HepG2 (cell line): ENCODE data around the gene GIMAP7. TPM values are rescaled to one million over a fixed set of nuclear protein-coding genes. Genes with fewer than 3 reads are reported as not detected.

Experiments used
- ATAC-seq: fragments of 200-7000 bp; cut with Tn5 transposase; 3 replicates; pipeline ENCODE4 v1.9.1; 2020; ENCODE audit warnings: mild to moderate bottlenecking, moderate library complexity
- BruUV-seq: library from RNA; stranded (reverse); fragments of 400-500 nt; replicated peaks from 2 replicates; lab custom pipeline; 2021; lab: Mats Ljungman, UMichigan
- CTCF ChIA-PET: fragments of 300-600 bp; formaldehyde crosslinking; extraction: SDS; loops from one replicate; lab custom pipeline; 2021; ENCODE audit warnings: low total read pairs, inconsistent platforms, low intra/inter-chr PET ratio; lab: Yijun Ruan, JAX
- POLR2A ChIA-PET: fragments of 350-600 bp; sonication (Branson Sonifier 250); formaldehyde crosslinking; loops from one replicate; lab custom pipeline; 2020; ENCODE audit warnings: antibody characterized with exemption, inconsistent platforms; lab: Yijun Ruan, JAX
- DNase-seq: peaks from one replicate; pipeline ENCODE4 v3.0.0-alpha.2; 2015; ENCODE audit warnings: low spot score
- FAIRE-seq: peaks from 3 replicates; lab custom pipeline; 2011; peaks lifted over from hg19 to GRCh38; lab: Jason Lieb, UNC
- H2AFZ ChIP-seq: one replicate; pipeline ENCODE4 v1.6.1; 2011; ENCODE audit warnings: low read length, inconsistent platforms
- H3K27ac ChIP-seq: fragments of 300-600 bp; 3 replicates; pipeline ENCODE4 v1.8.0; 2011; ENCODE audit warnings: mixed run types, mild to moderate bottlenecking, mixed read lengths, low read length, inconsistent platforms; ENCODE audit not compliant: insufficient read depth; ENCODE audit errors: extremely low read length
- H3K27me3 ChIP-seq, 2 experiments: fragments of 200-600 bp in 1 of 2; 2 replicates in 1 of 2; 3 replicates in 1 of 2; pipeline versions ENCODE4 v1.6.0 to v1.8.0; 2011; ENCODE audit warnings: low read length in 2 of 2, mild to moderate bottlenecking in 2 of 2, moderate library complexity in 2 of 2, inconsistent platforms in 1 of 2; ENCODE audit not compliant: insufficient read depth in 2 of 2, control insufficient read depth in 1 of 2
- H3K36me3 ChIP-seq, 2 experiments: fragments of 200-600 bp in 1 of 2; replicated peaks in 1 of 2; 2 replicates in 1 of 2; 3 replicates in 1 of 2; pipeline versions ENCODE4 v1.5.1 to v1.8.0; 2011; ENCODE audit warnings: low read length in 2 of 2, inconsistent platforms in 1 of 2; ENCODE audit not compliant: insufficient read depth in 2 of 2, control insufficient read depth in 1 of 2
- H3K4me1 ChIP-seq: 2 replicates; pipeline ENCODE4 v1.5.1; 2012; ENCODE audit warnings: low read length, inconsistent platforms; ENCODE audit not compliant: insufficient read depth
- H3K4me2 ChIP-seq: 2 replicates; pipeline ENCODE4 v1.6.0; 2011; ENCODE audit warnings: low read depth, low read length, inconsistent platforms
- H3K4me3 ChIP-seq, 3 experiments: fragments of 200-600 bp in 1 of 3; sonication (generic), shearing (Covaris generic) in 1 of 3; replicated peaks in 1 of 3; 2 replicates each; pipeline ENCODE4 v1.5.1; 2011 to 2016; ENCODE audit warnings: low read length in 3 of 3, inconsistent platforms in 2 of 3, low read depth in 2 of 3, mild to moderate bottlenecking in 2 of 3, control low read depth in 1 of 3, mixed read lengths in 1 of 3; ENCODE audit not compliant: insufficient read depth in 1 of 3
- H3K79me2 ChIP-seq: one replicate; pipeline ENCODE4 v1.6.1; 2011; ENCODE audit warnings: low read length, inconsistent platforms; ENCODE audit not compliant: insufficient read depth
- H3K9ac ChIP-seq: 2 replicates; pipeline ENCODE4 v1.6.0; 2011; ENCODE audit warnings: mild to moderate bottlenecking, low read depth, low read length, inconsistent platforms; ENCODE audit not compliant: insufficient read depth
- H3K9me3 ChIP-seq: 2 replicates; pipeline ENCODE4 v1.5.1; 2012; ENCODE audit warnings: mild to moderate bottlenecking, low read length
- H4K20me1 ChIP-seq: 2 replicates; pipeline ENCODE4 v1.6.0; 2011; ENCODE audit warnings: inconsistent platforms, mild to moderate bottlenecking, low read length, moderate library complexity; ENCODE audit not compliant: insufficient read depth
- KDM6A ChIP-seq: IDR thresholded peaks from 2 replicates; pipeline ENCODE4 v1.6.1; 2016; ENCODE audit warnings: low read depth
- RCOR2 ChIP-seq: IDR thresholded peaks from 2 replicates; pipeline ENCODE4 v1.6.1; 2016; ENCODE audit warnings: missing biosample characterization, missing genetic modification reagents
- TAF15 ChIP-seq: fragments of 200-400 bp; formaldehyde crosslinking; IDR thresholded peaks from one replicate; pipeline ENCODE4 v1.6.1; 2018; ENCODE audit warnings: mild to moderate bottlenecking, low read depth, low read length; ENCODE audit not compliant: poor library complexity, severe bottlenecking
- ZNF788 ChIP-seq: sonication (generic); formaldehyde crosslinking; IDR thresholded peaks from 2 replicates; pipeline ENCODE4 v1.5.0; 2020; ENCODE audit warnings: mild to moderate bottlenecking, missing genetic modification reagents, borderline replicate concordance
- WGBS: methylation state at CpG from one replicate; pipeline ENCODE4 v1.1.6; 2017; ENCODE audit warnings: low lambda C conversion rate; 5-methylcytosine and 5-hydroxymethylcytosine counted together
- in situ Hi-C: cut with HindIII; loops from 2 replicates; pipeline ENCODE4 v1.10.0; 2017; ENCODE audit warnings: low pct_unique_long_range_greater_than_20kb; ENCODE audit not compliant: extremely low pct_ligation_motif_present
- intact Hi-C: fragments of 100-400 bp; cut with micrococcal nuclease; formaldehyde crosslinking; loops from one replicate; pipeline ENCODE4 v1.10.0; 2022; ENCODE audit not compliant: unreplicated experiment
- polyA plus RNA-seq, 8 experiments: library from polyadenylated mRNA; depleted of rRNA in 3 of 8; stranded (reverse) in 7 of 8; unstranded in 1 of 8; fragments of >200 nt; fragmentation: Illumina TruSeq in 4 of 8; extraction: Trizol in 4 of 8; gene quantifications; 2 replicates each; pipeline versions ENCODE4 v1.2.1 to v1.2.3, GENCODE V29; 2011 to 2016; ENCODE audit warnings: low read depth in 4 of 8, missing spikeins in 1 of 8, mixed read lengths in 1 of 8; ENCODE audit not compliant: insufficient read depth in 1 of 8
- total RNA-seq, 5 experiments: library from RNA; depleted of rRNA; stranded (reverse); fragments of >200 nt; fragmentation: Illumina TruSeq; extraction: Trizol; gene quantifications; 2 replicates each; pipeline ENCODE4 v1.2.3, GENCODE V29; 2016; ENCODE audit warnings: low read depth in 1 of 5
- TF ChIP-seq, protein P1 (sequence below): sonication (generic); formaldehyde crosslinking; IDR thresholded peaks from 2 replicates; pipeline ENCODE4 v1.4.0; 2020; ENCODE audit warnings: missing genetic modification reagents, borderline replicate concordance
- TF ChIP-seq, protein P2 (sequence below): sonication (generic); formaldehyde crosslinking; IDR thresholded peaks from 2 replicates; pipeline ENCODE4 v1.4.0; 2020; ENCODE audit warnings: mild to moderate bottlenecking, missing genetic modification reagents

GIMAP7 gene
- total and polyA plus RNA-seq, 2 of the 13 experiments (the other 11 are each of a cell fraction or from before 2014, with no cell fraction given), result not detected

DNA sequence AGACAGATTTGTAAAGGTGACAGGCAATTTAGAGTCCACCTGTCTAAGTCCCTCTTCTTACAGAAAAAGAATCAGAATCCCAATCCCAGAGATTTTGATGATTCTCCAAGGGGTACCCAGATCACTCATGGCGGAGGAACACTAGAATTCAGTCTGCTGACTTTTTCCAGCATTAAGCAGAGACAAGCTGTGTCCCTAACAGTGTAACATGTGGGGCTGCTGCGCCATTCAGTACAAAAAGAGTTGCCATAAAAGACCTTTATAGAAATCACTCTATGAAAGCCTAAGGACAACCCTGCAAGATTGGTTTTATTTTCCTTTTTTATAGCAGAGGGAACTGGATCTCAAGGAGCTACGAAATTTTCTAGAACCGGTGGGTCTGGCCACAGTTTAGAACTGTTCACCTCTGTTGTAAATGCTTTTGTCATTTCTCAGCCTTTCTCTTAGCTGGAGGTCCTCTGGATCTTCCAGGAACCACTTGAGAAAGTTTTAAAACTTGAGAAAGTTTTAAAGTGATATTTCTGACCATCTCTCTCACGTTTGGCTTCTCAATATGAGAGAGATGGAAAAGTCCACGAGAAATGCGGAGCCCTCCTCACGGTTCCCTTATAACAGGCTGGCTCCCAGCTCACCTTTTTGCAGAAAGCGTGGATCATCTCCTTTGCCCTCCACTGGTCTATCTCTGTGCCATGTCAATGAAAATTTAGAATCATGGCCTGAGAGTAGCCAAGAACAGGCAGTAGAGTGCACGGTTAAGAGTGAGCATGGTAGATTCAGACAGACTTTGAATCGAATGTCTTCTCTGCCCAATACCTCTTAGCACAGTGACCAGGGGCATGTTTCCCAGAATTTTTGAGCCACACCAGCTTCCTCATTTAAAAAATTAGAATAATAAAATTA lies 826 bp downstream of the GIMAP7 start:
- no peak overlapping the region for H3K27ac ChIP-seq
- in situ Hi-C loops (no loop called here), intact Hi-C loops (no loop called here)
- H3K27me3 ChIP-seq, result peaks cover 0 to 14% of the 10 kb centered on the region in 2 experiments; a peak in 2 of 5 replicates
- H4K20me1 ChIP-seq, result no peaks in the 10 kb centered on the region
- H3K4me3 ChIP-seq, result no peak overlapping the region
- H3K79me2 ChIP-seq, result no peaks in the 10 kb centered on the region
- H3K36me3 ChIP-seq, result no peaks in the 10 kb centered on the region
- POLR2A ChIA-PET, result no interaction called here
- no peak overlapping the region for H2AFZ ChIP-seq
- ATAC-seq (no peak), DNase-seq (no peak)
- no peak overlapping the region for H3K4me2 ChIP-seq
- BruUV-seq, result no TSS peak
- TF ChIP-seq, protein P1, sequence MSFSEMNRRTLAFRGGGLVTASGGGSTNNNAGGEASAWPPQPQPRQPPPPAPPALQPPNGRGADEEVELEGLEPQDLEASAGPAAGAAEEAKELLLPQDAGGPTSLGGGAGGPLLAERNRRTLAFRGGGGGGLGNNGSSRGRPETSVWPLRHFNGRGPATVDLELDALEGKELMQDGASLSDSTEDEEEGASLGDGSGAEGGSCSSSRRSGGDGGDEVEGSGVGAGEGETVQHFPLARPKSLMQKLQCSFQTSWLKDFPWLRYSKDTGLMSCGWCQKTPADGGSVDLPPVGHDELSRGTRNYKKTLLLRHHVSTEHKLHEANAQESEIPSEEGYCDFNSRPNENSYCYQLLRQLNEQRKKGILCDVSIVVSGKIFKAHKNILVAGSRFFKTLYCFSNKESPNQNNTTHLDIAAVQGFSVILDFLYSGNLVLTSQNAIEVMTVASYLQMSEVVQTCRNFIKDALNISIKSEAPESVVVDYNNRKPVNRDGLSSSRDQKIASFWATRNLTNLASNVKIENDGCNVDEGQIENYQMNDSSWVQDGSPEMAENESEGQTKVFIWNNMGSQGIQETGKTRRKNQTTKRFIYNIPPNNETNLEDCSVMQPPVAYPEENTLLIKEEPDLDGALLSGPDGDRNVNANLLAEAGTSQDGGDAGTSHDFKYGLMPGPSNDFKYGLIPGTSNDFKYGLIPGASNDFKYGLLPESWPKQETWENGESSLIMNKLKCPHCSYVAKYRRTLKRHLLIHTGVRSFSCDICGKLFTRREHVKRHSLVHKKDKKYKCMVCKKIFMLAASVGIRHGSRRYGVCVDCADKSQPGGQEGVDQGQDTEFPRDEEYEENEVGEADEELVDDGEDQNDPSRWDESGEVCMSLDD (CRISPR knock-in tag), result no peak
- TF ChIP-seq, protein P2, sequence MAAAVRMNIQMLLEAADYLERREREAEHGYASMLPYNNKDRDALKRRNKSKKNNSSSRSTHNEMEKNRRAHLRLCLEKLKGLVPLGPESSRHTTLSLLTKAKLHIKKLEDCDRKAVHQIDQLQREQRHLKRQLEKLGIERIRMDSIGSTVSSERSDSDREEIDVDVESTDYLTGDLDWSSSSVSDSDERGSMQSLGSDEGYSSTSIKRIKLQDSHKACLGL (CRISPR knock-in tag), result no peak
- TF ChIP-seq KDM6A (no peak), TAF15 (no peak), ZNF788 (CRISPR knock-in tag) (no peak), RCOR2 (no peak)
- TF ChIP-seq, all 625 proteins: peak for 0
- Histone ChIP-seq H3K9ac (no peak overlapping the region), H3K4me1 (no peaks in the 10 kb centered on the region), H3K9me3 (no peaks in the 10 kb centered on the region)
- 36% methylated on average over 11 of the region's 11 CpGs for WGBS
- CTCF ChIA-PET, result no interaction called here
- FAIRE-seq, result no peak
